GM12891 (cell line): ENCODE data around the gene TPK1.
"Not testable (repeated sequence)": the region's sequence is repeated elsewhere in the genome, so short reads cannot be mapped to it uniquely, and the experiment has no call there.

Experiments
- DNase-seq: peaks from one replicate; pipeline ENCODE4 v3.0.0; 2011; ENCODE audit warnings: low spot score; ENCODE audit not compliant: insufficient read length
- FAIRE-seq: peaks from 2 replicates; lab custom pipeline; 2011; peaks lifted over from hg19 to GRCh38; lab: Jason Lieb, UNC
- PAX5 ChIP-seq: IDR thresholded peaks from 2 replicates; pipeline ENCODE4 v1.6.1; 2011; ENCODE audit warnings: low read length, moderate library complexity, mild to moderate bottlenecking; ENCODE audit not compliant: insufficient read depth, severe bottlenecking
- POLR2A ChIP-seq: IDR thresholded peaks from 2 replicates; pipeline ENCODE4 v1.6.1; 2011; ENCODE audit warnings: low read depth, low read length, control low read depth
- POLR2AphosphoS5 ChIP-seq: IDR thresholded peaks from 2 replicates; pipeline ENCODE4 v1.6.1; 2011; ENCODE audit warnings: low read depth, low read length, control low read depth
- POU2F2 ChIP-seq: IDR thresholded peaks from 2 replicates; pipeline ENCODE4 v1.6.1; 2011; ENCODE audit warnings: low read depth, mild to moderate bottlenecking, control low read depth, low read length, moderate library complexity
- SPI1 ChIP-seq: IDR thresholded peaks from 2 replicates; pipeline ENCODE4 v1.6.1; 2011; ENCODE audit warnings: low read depth, low read length, control low read depth
- TAF1 ChIP-seq: IDR thresholded peaks from 2 replicates; pipeline ENCODE4 v1.6.1; 2011; ENCODE audit warnings: low read depth, low read length, control low read depth

Gene TPK1

DNA sequence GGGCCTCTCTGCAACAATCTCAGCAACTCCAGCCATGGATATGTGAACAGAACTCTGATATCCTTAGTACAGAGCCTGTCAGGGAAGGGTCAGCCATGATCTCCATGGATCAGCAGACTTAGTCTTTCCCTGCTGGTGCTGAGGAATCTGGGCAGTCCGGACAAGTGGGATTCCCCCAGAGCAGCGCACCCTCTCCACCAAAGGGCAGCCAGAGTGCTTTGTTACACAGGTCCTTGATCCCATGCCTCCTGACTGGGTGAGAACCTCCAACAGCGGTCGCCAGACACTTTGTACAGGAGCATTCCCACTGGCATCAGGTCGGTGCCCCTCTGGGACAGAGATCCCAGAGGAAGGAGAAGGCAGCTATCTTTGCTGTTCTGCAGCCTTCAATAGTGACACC lies 38.9 kb downstream of the TPK1 start:
- FAIRE-seq = no peak
- DNase-seq = no peak
- TF ChIP-seq SPI1 (no peak), TAF1 (no peak), POU2F2 (no peak), PAX5 (no peak), POLR2A (no peak)

GRCh38 chr7:144792050-144792449 lies 43.8 kb downstream of the TPK1 start:
- FAIRE-seq = no peak
- no peak for DNase-seq
- TF ChIP-seq POLR2A (no peak), TAF1 (no peak), POLR2AphosphoS5 (no peak), POU2F2 (no peak), SPI1 (no peak), PAX5 (no peak)

- TF ChIP-seq PAX5 (no peak), POLR2AphosphoS5 (no peak), POLR2A (no peak), SPI1 (no peak), TAF1 (no peak), POU2F2 (no peak)
- no peak for DNase-seq
- FAIRE-seq = no peak
Observed at GRCh38 chr7:144791488-144791887, 44.4 kb downstream of the TPK1 start.

GRCh38 chr7:144787127-144787526 lies 48.7 kb downstream of the TPK1 start:
- TF ChIP-seq POLR2A = no peak
- no peak for TF ChIP-seq PAX5
- TF ChIP-seq POLR2AphosphoS5 = no peak
- TF ChIP-seq TAF1 = no peak
- TF ChIP-seq SPI1 = no peak
- no peak for TF ChIP-seq POU2F2
- FAIRE-seq (no peak), DNase-seq (no peak)

DNA sequence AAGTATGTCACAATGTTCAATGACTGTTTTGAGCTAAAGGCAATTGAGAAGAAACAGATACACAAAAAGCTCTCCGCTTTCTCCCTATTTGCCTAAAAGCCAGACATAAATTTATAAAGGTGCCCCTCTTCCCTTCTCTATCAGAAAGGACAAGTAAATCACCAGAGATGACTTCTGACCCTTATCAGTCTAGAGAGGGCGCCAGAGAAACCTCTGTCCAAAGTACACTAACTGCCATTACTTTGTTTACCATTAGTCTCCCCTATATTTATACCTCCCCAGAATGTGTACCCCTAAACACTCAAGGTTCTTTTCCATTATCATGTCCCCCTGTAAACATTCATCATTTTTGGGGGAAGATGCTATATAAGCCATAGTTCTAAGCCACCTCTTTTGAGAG lies 49.3 kb downstream of the TPK1 start:
- DNase-seq = no peak
- FAIRE-seq = no peak
- TF ChIP-seq PAX5 (no peak), POU2F2 (no peak), POLR2A (no peak), SPI1 (no peak), POLR2AphosphoS5 (no peak), TAF1 (no peak)

DNA sequence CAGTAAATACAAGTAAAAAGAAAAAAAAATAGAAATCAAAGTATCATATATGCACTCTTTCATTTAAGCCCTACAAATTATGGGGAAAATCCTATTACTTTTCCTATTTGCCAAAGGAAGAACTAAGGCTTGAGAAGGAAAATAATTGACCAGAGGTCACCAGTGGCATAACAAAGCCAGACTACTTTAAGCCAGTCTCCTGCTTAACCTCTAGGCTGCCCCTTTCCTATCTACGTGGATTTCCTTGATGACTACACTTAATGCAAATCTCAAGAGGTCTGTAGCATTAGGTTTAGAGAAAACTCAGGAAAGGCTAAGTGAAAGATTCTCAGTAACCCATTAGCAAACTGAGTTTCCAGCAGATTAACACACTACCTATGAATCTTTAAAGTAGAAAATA lies 49.8 kb downstream of the TPK1 start:
- TF ChIP-seq POLR2A (no peak), PAX5 (no peak), TAF1 (no peak), POLR2AphosphoS5 (no peak), POU2F2 (no peak), SPI1 (no peak)
- DNase-seq = no peak
- no peak for FAIRE-seq

DNA sequence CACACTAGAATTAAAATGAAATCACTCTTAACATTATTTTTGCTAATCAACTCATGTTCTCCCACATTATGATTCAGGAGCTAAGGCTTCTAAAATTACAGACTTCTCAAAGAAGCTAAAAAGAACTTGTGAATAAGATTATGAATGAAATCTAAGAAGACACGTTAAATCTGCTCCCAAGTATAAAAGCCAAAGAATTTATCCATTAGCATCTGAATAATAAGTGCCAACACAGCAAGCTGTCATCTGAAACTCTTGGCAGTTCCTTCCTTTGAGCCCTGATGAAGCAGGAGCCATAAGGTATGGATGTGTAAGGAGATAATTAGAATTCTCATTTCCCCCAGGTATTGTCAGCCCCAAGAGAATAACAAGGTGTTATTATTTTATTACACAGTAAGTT lies 50.3 kb downstream of the TPK1 start:
- FAIRE-seq (no peak), DNase-seq (no peak)
- TF ChIP-seq POLR2AphosphoS5 (no peak), TAF1 (no peak), PAX5 (no peak), POU2F2 (no peak), SPI1 (no peak), POLR2A (no peak)

DNA sequence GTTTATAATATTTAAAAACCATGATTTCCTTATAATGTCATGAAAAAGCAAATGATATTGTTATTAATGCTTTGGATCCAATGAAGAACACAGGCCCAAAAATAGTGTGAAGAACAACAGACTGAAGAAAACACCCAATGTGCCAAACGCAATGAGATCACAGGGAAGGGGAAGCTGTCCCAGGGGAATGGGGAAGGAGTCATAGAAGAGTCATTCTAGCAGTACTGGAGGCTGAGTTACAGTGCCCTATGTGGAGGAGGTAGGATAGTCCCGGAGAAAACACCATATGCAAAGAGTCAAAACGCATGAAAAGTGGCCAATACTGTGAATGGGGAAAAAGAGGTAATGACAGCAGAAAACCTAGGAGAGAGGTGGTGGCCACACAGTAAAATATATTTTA lies 50.9 kb downstream of the TPK1 start:
- FAIRE-seq (no peak), DNase-seq (no peak)

GRCh38 chr7:144784441-144784840 lies 51.4 kb downstream of the TPK1 start:
- DNase-seq = no peak
- FAIRE-seq = no peak
- TF ChIP-seq TAF1 = no peak
- no peak for TF ChIP-seq POLR2AphosphoS5
- TF ChIP-seq POLR2A = no peak
- no peak for TF ChIP-seq PAX5
- TF ChIP-seq SPI1 = no peak
- no peak for TF ChIP-seq POU2F2

More for the DNA sequence above, 50.9 kb downstream of the TPK1 start:
- TF ChIP-seq SPI1 (no peak), POLR2AphosphoS5 (no peak), TAF1 (no peak)

- TF ChIP-seq POU2F2 (no peak), TAF1 (no peak), PAX5 (no peak), POLR2A (no peak), POLR2AphosphoS5 (no peak), SPI1 (no peak)
- no peak for DNase-seq
- no peak for FAIRE-seq
Observed at GRCh38 chr7:144782883-144783282, 53.0 kb downstream of the TPK1 start.

- FAIRE-seq (no peak), DNase-seq (no peak)
- no peak for TF ChIP-seq SPI1
- TF ChIP-seq POU2F2 = no peak
- TF ChIP-seq PAX5 = no peak
- no peak for TF ChIP-seq POLR2A
- TF ChIP-seq TAF1 = no peak
- TF ChIP-seq POLR2AphosphoS5 = no peak
Observed at GRCh38 chr7:144780071-144780608, 55.7 kb downstream of the TPK1 start.

GRCh38 chr7:144777889-144778288 lies 58.0 kb downstream of the TPK1 start:
- not testable (repeated sequence) for DNase-seq, FAIRE-seq
